Heart left ventricle (tissue), 13 donors: ENCODE data around the gene TMEM214.

Experiments used
- CTCF ChIP-seq, 12 donors: fragments of 200-600 bp; sonication (generic) in 4 of 12; IDR thresholded peaks; one replicate each; pipeline versions ENCODE4 v1.5.0 to v1.8.0; 2018 to 2022; ENCODE audit warnings: antibody characterized with exemption in 12 of 12, mild to moderate bottlenecking in 5 of 12
- POLR2A ChIP-seq, 2 donors: fragments of 450-650 bp; IDR thresholded peaks; one replicate each; pipeline ENCODE4 v1.6.1; 2017; ENCODE audit warnings: antibody characterized with exemption in 2 of 2, mild to moderate bottlenecking in 2 of 2, moderate library complexity in 2 of 2
- donor health status: ischemic (EF 13 %, LVEDD 7.1; RV severe dilation, severe dysfunction).
- donor health status: DM: no; HTN: yes; CAD: no.
- donor health status: DM: no; HTN: no; CAD: no.
- donor health status: ischemic (EF 25% LVEDD 6.9; RV normal size, moderate dysfunction).
- donor health status: ischemic (EF 25% LVEDD 5.7; RV mildly dilated, moderate dysfunction).
- donor health status: ischemic (EF 35%, LVEDD 5.7; RV mildly dilated, moderate dysfunction).
- donor health status: nonischemic (EF 11% LVEDD 7.7; RV severe dilation, severe dysfunction).
- donor health status: DM: yes; HTN: yes; CAD: no.
- donor health status: PGD.
- donor health status: ischemic (EF 29% LVEDD 5.4; RV normal size, mild dysfunction).
- donor health status: nonischemic (EF 23%, LVEDD 6.1; RV moderate dilation, normal function).

- TF ChIP-seq CTCF (IDR thresholded peaks at IDR 0.05) (no peak), POLR2A (IDR thresholded peaks at IDR 0.05) (no peak)
Measured at GRCh38 chr2:27083410-27084296, 50.9 kb downstream of the TMEM214 start.
